OCI-LY7 (cell line): Measurements from ENCODE around the gene IMMP2L. TPM values are rescaled to one million over a fixed set of nuclear protein-coding genes. Genes with fewer than 3 reads are reported as not detected.

ENCODE experiments used
- BruUV-seq: library from RNA; stranded (reverse); fragments of 400-500 nt; replicated peaks from 2 replicates; lab custom pipeline; 2021; lab: Mats Ljungman, UMichigan
- CTCF ChIA-PET: fragments of 300-600 bp; sonication (Branson Sonifier 250); formaldehyde crosslinking; loops from one replicate; lab custom pipeline; 2022; ENCODE audit warnings: antibody characterized with exemption; ENCODE audit not compliant: unreplicated experiment; lab: Charles Lee
- POLR2A ChIA-PET: fragments of 300-600 bp; sonication (Branson Sonifier 250); formaldehyde crosslinking; loops from one replicate; lab custom pipeline; 2022; ENCODE audit warnings: antibody characterized with exemption; lab: Charles Lee
- DNase-seq: peaks from one replicate; pipeline ENCODE4 v3.0.0-alpha.2; 2015; ENCODE audit warnings: low spot score
- H2AFZ ChIP-seq: fragments of 200-600 bp; sonication (generic), shearing (Covaris generic); 2 replicates; pipeline ENCODE4 v1.6.1; 2014; ENCODE audit warnings: mild to moderate bottlenecking, antibody characterized with exemption, low read length, moderate library complexity
- H3K27ac ChIP-seq: fragments of 200-600 bp; sonication (generic); 2 replicates; pipeline ENCODE4 v1.5.1; 2014; ENCODE audit warnings: mixed run types, low read depth, mild to moderate bottlenecking, moderate library complexity, low read length, inconsistent platforms; ENCODE audit not compliant: poor library complexity, severe bottlenecking
- H3K36me3 ChIP-seq: fragments of 200-600 bp; sonication (generic); 2 replicates; pipeline ENCODE4 v1.6.1; 2014; ENCODE audit warnings: mild to moderate bottlenecking, antibody characterized with exemption, low read length, moderate library complexity, mixed read lengths; ENCODE audit not compliant: insufficient read depth
- H3K4me1 ChIP-seq: fragments of 200-600 bp; sonication (generic); 2 replicates; pipeline ENCODE4 v1.5.1; 2014; ENCODE audit warnings: mild to moderate bottlenecking, low read length; ENCODE audit not compliant: insufficient read depth, poor library complexity, severe bottlenecking
- H3K4me2 ChIP-seq: fragments of 200-600 bp; sonication (generic); 2 replicates; pipeline ENCODE4 v1.6.1; 2014; ENCODE audit warnings: mild to moderate bottlenecking, low read length
- H3K4me3 ChIP-seq: fragments of 200-600 bp; sonication (generic); 2 replicates; pipeline ENCODE4 v1.5.1; 2014; ENCODE audit warnings: mild to moderate bottlenecking, low read depth, low read length; ENCODE audit not compliant: poor library complexity, severe bottlenecking
- H3K79me2 ChIP-seq: fragments of 200-600 bp; sonication (generic); 2 replicates; pipeline ENCODE4 v1.6.1; 2016; ENCODE audit warnings: low read depth, mild to moderate bottlenecking, low read length, moderate library complexity, mixed read lengths; ENCODE audit not compliant: insufficient read depth
- H3K9me2 ChIP-seq: fragments of 200-600 bp; sonication (generic); 2 replicates; pipeline ENCODE4 v1.6.1; 2016; ENCODE audit warnings: mild to moderate bottlenecking, low read length, mixed read lengths; ENCODE audit not compliant: insufficient read depth
- H3K9me3 ChIP-seq: fragments of 200-600 bp; sonication (generic); 2 replicates; pipeline ENCODE4 v1.6.1; 2014; ENCODE audit warnings: mild to moderate bottlenecking, mixed run types, low read length, mixed read lengths
- H4K20me1 ChIP-seq: fragments of 200-600 bp; sonication (generic); 2 replicates; pipeline ENCODE4 v1.6.1; 2014; ENCODE audit warnings: mild to moderate bottlenecking, antibody characterized with exemption, low read length, moderate library complexity, mixed read lengths; ENCODE audit not compliant: insufficient read depth
- CTCF ChIP-seq: fragments of 200-600 bp; sonication (generic); conservative IDR thresholded peaks from 2 replicates; pipeline ENCODE4 v1.5.1; 2014; ENCODE audit warnings: mild to moderate bottlenecking, antibody characterized with exemption, low read length, moderate library complexity, mixed read lengths
- EZH2phosphoT487 ChIP-seq: fragments of 200-600 bp; sonication (generic); IDR thresholded peaks from 2 replicates; pipeline ENCODE4 v1.6.1; 2018; ENCODE audit warnings: low read depth, borderline replicate concordance, mild to moderate bottlenecking, mixed run types, antibody characterized with exemption, low read length, moderate library complexity, mixed read lengths
- intact Hi-C: fragments of 100-400 bp; cut with micrococcal nuclease; formaldehyde crosslinking; loops from one replicate; pipeline ENCODE4 v1.10.0; 2022; ENCODE audit not compliant: unreplicated experiment
- total RNA-seq, 2 experiments: library from RNA; depleted of rRNA in 1 of 2; stranded (reverse); fragments of >200 nt in 1 of 2; shearing (Covaris generic) in 1 of 2; gene quantifications; 2 replicates each; pipeline ENCODE4 v1.2.3, GENCODE V29; 2014 to 2022

IMMP2L gene
- total RNA-seq, 2 experiments from 2014 or later: 8.0 to 25.4 TPM

DNA sequence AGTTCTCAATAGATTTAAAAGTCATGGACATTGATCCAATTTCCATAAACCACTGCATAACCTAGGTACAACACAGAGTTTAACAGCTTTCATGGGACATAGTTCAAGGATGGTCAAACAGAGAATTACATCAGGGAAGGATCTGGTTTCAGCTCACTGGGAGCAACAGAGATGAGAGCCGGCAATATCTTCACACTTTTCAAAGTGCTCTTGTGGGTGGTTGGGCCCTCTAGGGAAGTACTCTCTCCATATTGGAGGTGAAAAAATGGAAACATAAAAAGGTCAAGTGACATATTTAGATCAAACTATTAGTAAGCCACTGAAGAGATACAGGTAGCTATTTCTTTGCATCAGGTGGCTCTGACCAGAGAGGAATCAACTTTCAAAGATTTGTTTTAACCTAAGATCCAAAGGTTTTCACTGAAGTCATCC is 533.1 kb downstream of the IMMP2L start:
- no peak overlapping the region for H3K4me3 ChIP-seq
- H3K27ac ChIP-seq: no peak overlapping the region
- no peaks in the 10 kb centered on the region for H3K79me2 ChIP-seq
- H3K9me3 ChIP-seq: no peaks in the 10 kb centered on the region
- intact Hi-C loops: no loop called here
- H3K36me3 ChIP-seq: no peaks in the 10 kb centered on the region
- ChIA-PET POLR2A (no interaction called here), CTCF (no interaction called here)
- no peaks in the 10 kb centered on the region for H4K20me1 ChIP-seq
- no peak for DNase-seq
- no peaks in the 10 kb centered on the region for H3K4me1 ChIP-seq
- no peak overlapping the region for H2AFZ ChIP-seq
- no TSS peak for BruUV-seq
- no peaks in the 10 kb centered on the region for H3K9me2 ChIP-seq
- H3K4me2 ChIP-seq: no peak overlapping the region
- TF ChIP-seq CTCF: no peak

DNA sequence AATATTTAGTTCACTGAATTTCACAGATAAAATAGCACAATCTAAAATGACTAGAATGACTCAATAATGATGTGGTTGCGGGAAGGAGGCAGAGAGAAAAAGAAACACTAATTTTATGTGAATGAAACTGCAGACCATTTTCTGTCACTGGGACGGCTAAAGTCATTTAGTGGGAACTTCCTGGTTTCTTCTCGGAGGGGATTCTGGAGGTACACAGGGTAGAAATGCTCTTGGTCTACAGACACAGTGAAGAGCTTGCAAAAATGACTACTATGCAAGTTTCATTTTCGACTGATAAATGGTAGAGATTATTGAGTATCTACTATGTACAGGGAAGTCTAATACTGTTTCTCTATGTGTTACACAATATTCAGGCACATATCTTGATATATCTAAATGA is 534.9 kb downstream of the IMMP2L start:
- no peak overlapping the region for H3K4me2 ChIP-seq
- intact Hi-C loops: no loop called here
- no peak overlapping the region for H3K4me3 ChIP-seq
- no peak for DNase-seq
- BruUV-seq: no TSS peak
- no peaks in the 10 kb centered on the region for H3K4me1 ChIP-seq
- no peaks in the 10 kb centered on the region for H3K36me3 ChIP-seq
- no peaks in the 10 kb centered on the region for H3K9me2 ChIP-seq
- POLR2A ChIA-PET: interaction anchor here (1.7 kb wide), 1 partner anchor 13 kb away, joined by 4 read pairs; no protein-coding TSS in a partner anchor
- no peak overlapping the region for H3K27ac ChIP-seq
- H4K20me1 ChIP-seq: no peaks in the 10 kb centered on the region
- H2AFZ ChIP-seq: no peak overlapping the region
- TF ChIP-seq EZH2phosphoT487 (no peak), CTCF (no peak)
- CTCF ChIA-PET: no interaction called here
- no peaks in the 10 kb centered on the region for H3K79me2 ChIP-seq
- no peaks in the 10 kb centered on the region for H3K9me3 ChIP-seq

- no peak overlapping the region for H3K4me3 ChIP-seq
- ChIA-PET CTCF (no interaction called here), POLR2A (no interaction called here)
- intact Hi-C loops: no loop called here
- no peaks in the 10 kb centered on the region for H3K9me2 ChIP-seq
- H4K20me1 ChIP-seq: no peaks in the 10 kb centered on the region
- no peak overlapping the region for H3K4me2 ChIP-seq
- H3K79me2 ChIP-seq: no peaks in the 10 kb centered on the region
- H3K27ac ChIP-seq: no peak overlapping the region
- no peak for DNase-seq
- no peak overlapping the region for H2AFZ ChIP-seq
- no peaks in the 10 kb centered on the region for H3K36me3 ChIP-seq
- TF ChIP-seq CTCF (no peak), EZH2phosphoT487 (no peak)
- no peaks in the 10 kb centered on the region for H3K4me1 ChIP-seq
- no TSS peak for BruUV-seq
- H3K9me3 ChIP-seq: no peaks in the 10 kb centered on the region
These were observed 535.5 kb downstream of the IMMP2L start for GRCh38 chr7:111026806-111027205.
